IPS-18c (cell line): ENCODE data around the gene MAPK10.
"Not testable (repeated sequence)": the region's sequence is repeated elsewhere in the genome, so short reads cannot be mapped to it uniquely, and the experiment has no call there.

Experiments
- H3K4me3 ChIP-seq: 2 replicates; pipeline ENCODE4 v1.7.0; 2013; ENCODE audit warnings: low read depth, mild to moderate bottlenecking, low read length, moderate library complexity; ENCODE audit not compliant: insufficient read depth
- H3K9me3 ChIP-seq: one replicate; pipeline ENCODE4 v1.6.1; 2013; ENCODE audit warnings: mild to moderate bottlenecking, low read length, moderate library complexity; ENCODE audit not compliant: control insufficient read depth, insufficient read depth

MAPK10 gene

GRCh38 chr4:86107112-86107511 lies 252.7 kb downstream of the MAPK10 start:
- no peaks in the 10 kb centered on the region for H3K9me3 ChIP-seq

GRCh38 chr4:86106475-86106874 lies 253.4 kb downstream of the MAPK10 start:
- Histone ChIP-seq H3K4me3 (no peak overlapping the region), H3K9me3 (no peaks in the 10 kb centered on the region)

More at GRCh38 chr4:86107112-86107511, 252.7 kb downstream of the MAPK10 start:
- no peak overlapping the region for H3K4me3 ChIP-seq

- Histone ChIP-seq H3K9me3 (no peaks in the 10 kb centered on the region), H3K4me3 (no peak overlapping the region)
Observed at GRCh38 chr4:86101841-86102240, 258.0 kb downstream of the MAPK10 start.

- Histone ChIP-seq H3K4me3 (no peak overlapping the region), H3K9me3 (no peaks in the 10 kb centered on the region)
Observed at GRCh38 chr4:86101410-86101809, 258.4 kb downstream of the MAPK10 start.

GRCh38 chr4:86100539-86101215 lies 259.2 kb downstream of the MAPK10 start:
- Histone ChIP-seq H3K9me3 (no peaks in the 10 kb centered on the region), H3K4me3 (no peak overlapping the region)

GRCh38 chr4:86099348-86099747 lies 260.5 kb downstream of the MAPK10 start:
- no peak overlapping the region for H3K4me3 ChIP-seq
- no peaks in the 10 kb centered on the region for H3K9me3 ChIP-seq

GRCh38 chr4:86098691-86099090 lies 261.2 kb downstream of the MAPK10 start:
- no peak overlapping the region for H3K4me3 ChIP-seq
- H3K9me3 ChIP-seq: no peaks in the 10 kb centered on the region

GRCh38 chr4:86096373-86096772 lies 263.5 kb downstream of the MAPK10 start:
- H3K4me3 ChIP-seq: no peak overlapping the region

GRCh38 chr4:86092684-86093083 lies 267.2 kb downstream of the MAPK10 start:
- Histone ChIP-seq H3K9me3 (no peaks in the 10 kb centered on the region), H3K4me3 (no peak overlapping the region)

More at GRCh38 chr4:86096373-86096772, 263.5 kb downstream of the MAPK10 start:
- H3K9me3 ChIP-seq: no peaks in the 10 kb centered on the region

- Histone ChIP-seq H3K9me3 (no peaks in the 10 kb centered on the region), H3K4me3 (no peak overlapping the region)
Observed at GRCh38 chr4:86091201-86091600, 268.7 kb downstream of the MAPK10 start.

- Histone ChIP-seq H3K9me3 (no peaks in the 10 kb centered on the region), H3K4me3 (no peak overlapping the region)
Observed at GRCh38 chr4:86089781-86090323, 270.0 kb downstream of the MAPK10 start.

- H3K9me3 ChIP-seq: no peaks in the 10 kb centered on the region
- no peak overlapping the region for H3K4me3 ChIP-seq
Observed at GRCh38 chr4:86089053-86089452, 270.8 kb downstream of the MAPK10 start.

- not testable (repeated sequence) for H3K4me3 ChIP-seq
Observed at GRCh38 chr4:86075796-86076195, 284.1 kb downstream of the MAPK10 start.

GRCh38 chr4:86060341-86060740 lies 299.5 kb downstream of the MAPK10 start:
- no peak overlapping the region for H3K4me3 ChIP-seq
- no peaks in the 10 kb centered on the region for H3K9me3 ChIP-seq

More at GRCh38 chr4:86075796-86076195, 284.1 kb downstream of the MAPK10 start:
- H3K9me3 ChIP-seq: not testable (repeated sequence)

- no peak overlapping the region for H3K4me3 ChIP-seq
- H3K9me3 ChIP-seq: no peaks in the 10 kb centered on the region
Observed at GRCh38 chr4:86058621-86059020, 301.2 kb downstream of the MAPK10 start.

- H3K4me3 ChIP-seq: no peak overlapping the region
- H3K9me3 ChIP-seq: no peaks in the 10 kb centered on the region
Observed at GRCh38 chr4:86055898-86056297, 304.0 kb downstream of the MAPK10 start.

GRCh38 chr4:86054286-86055032 lies 305.4 kb downstream of the MAPK10 start:
- no peak overlapping the region for H3K4me3 ChIP-seq
- no peaks in the 10 kb centered on the region for H3K9me3 ChIP-seq

- no peaks in the 10 kb centered on the region for H3K9me3 ChIP-seq
- H3K4me3 ChIP-seq: no peak overlapping the region
Observed at GRCh38 chr4:86050496-86050895, 309.4 kb downstream of the MAPK10 start.
